Right atrium auricular region (tissue), 2 donors: ENCODE results near the gene DYNC1LI1. TPM values are rescaled to one million over a fixed set of nuclear protein-coding genes. Genes with fewer than 3 reads are reported as not detected.

Source experiments
- DNase-seq: peaks from one replicate; pipeline ENCODE4 v3.0.0-alpha.2; 2019; ENCODE audit warnings: low spot score
- H3K27ac ChIP-seq, 2 donors: fragments of 200-600 bp; sonication (generic); 1 replicate in 1 of 2; 2 replicates in 1 of 2; pipeline ENCODE4 v1.5.1; 2016 to 2019
- H3K27me3 ChIP-seq, 2 donors: fragments of 200-600 bp; sonication (generic); one replicate each; pipeline versions ENCODE4 v1.5.1 to v1.6.0; 2017 to 2019
- H3K36me3 ChIP-seq: fragments of 200-600 bp; sonication (generic); one replicate; pipeline ENCODE4 v1.5.1; 2016
- H3K4me1 ChIP-seq, 2 donors: fragments of 200-600 bp; sonication (generic); one replicate each; pipeline versions ENCODE4 v1.5.1 to v1.6.0; 2017 to 2019
- H3K4me3 ChIP-seq, 2 donors: fragments of 200-600 bp; sonication (generic); 1 replicate in 1 of 2; 2 replicates in 1 of 2; pipeline ENCODE4 v1.5.1; 2017 to 2019; ENCODE audit warnings: mild to moderate bottlenecking in 1 of 2, moderate library complexity in 1 of 2
- H3K9me3 ChIP-seq, 2 donors: fragments of 200-600 bp; sonication (generic); one replicate each; pipeline ENCODE4 v1.5.1; 2019
- CTCF ChIP-seq, 2 donors: fragments of 200-600 bp; sonication (generic); IDR thresholded peaks; one replicate each; pipeline ENCODE4 v1.5.1; 2019; ENCODE audit warnings: antibody characterized with exemption in 2 of 2
- total RNA-seq, 2 donors: library from RNA; depleted of rRNA; stranded (reverse); fragments of >200 nt; gene quantifications; one replicate each; pipeline ENCODE4 v1.1.0, GENCODE V29; 2016

DYNC1LI1 gene
- total RNA-seq, 2 donors from 2014 or later, result 36.6 to 39.7 TPM

GRCh38 chr3:32495609-32496008 is 75.0 kb downstream of the DYNC1LI1 start:
- no peak overlapping the region for H3K27ac ChIP-seq
- no peaks in the 10 kb centered on the region for H3K36me3 ChIP-seq
- peaks cover 0 to 22% of the 10 kb centered on the region in 2 donors for H3K4me1 ChIP-seq
- H3K9me3 ChIP-seq, result no peaks in the 10 kb centered on the region
- H3K27me3 ChIP-seq, result no peaks in the 10 kb centered on the region
- DNase-seq, result no peak
- no peak for TF ChIP-seq CTCF (IDR thresholded peaks at IDR 0.05)
- H3K4me3 ChIP-seq, result no peak overlapping the region

- H3K36me3 ChIP-seq, result no peaks in the 10 kb centered on the region
- H3K27me3 ChIP-seq, result no peaks in the 10 kb centered on the region
- DNase-seq, result no peak
- TF ChIP-seq CTCF (IDR thresholded peaks at IDR 0.05), result no peak
- no peaks in the 10 kb centered on the region for H3K9me3 ChIP-seq
- H3K27ac ChIP-seq, result no peak overlapping the region
- H3K4me1 ChIP-seq, result peaks cover 0 to 20% of the 10 kb centered on the region in 2 donors
- H3K4me3 ChIP-seq, result no peak overlapping the region
Measured at GRCh38 chr3:32495085-32495484, 75.6 kb downstream of the DYNC1LI1 start.

- no peak for TF ChIP-seq CTCF (IDR thresholded peaks at IDR 0.05)
- peaks cover 0 to 20% of the 10 kb centered on the region in 2 donors for H3K4me1 ChIP-seq
- DNase-seq, result no peak
- no peak overlapping the region for H3K4me3 ChIP-seq
- H3K27me3 ChIP-seq, result no peaks in the 10 kb centered on the region
- H3K36me3 ChIP-seq, result no peaks in the 10 kb centered on the region
- no peaks in the 10 kb centered on the region for H3K9me3 ChIP-seq
- no peak overlapping the region for H3K27ac ChIP-seq
Measured at GRCh38 chr3:32493437-32494414, 76.9 kb downstream of the DYNC1LI1 start.

- Histone ChIP-seq H3K9me3 (no peaks in the 10 kb centered on the region), H3K4me3 (no peak overlapping the region), H3K27me3 (no peaks in the 10 kb centered on the region), H3K4me1 (peaks cover 0 to 20% of the 10 kb centered on the region in 2 donors), H3K27ac (no peak overlapping the region), H3K36me3 (no peaks in the 10 kb centered on the region)
- TF ChIP-seq CTCF (IDR thresholded peaks at IDR 0.05), result no peak
- DNase-seq, result no peak
Measured at GRCh38 chr3:32492684-32493436, 77.8 kb downstream of the DYNC1LI1 start.

GRCh38 chr3:32488474-32489008 is 82.1 kb downstream of the DYNC1LI1 start:
- H3K4me1 ChIP-seq, result peaks cover 0 to 6% of the 10 kb centered on the region in 2 donors
- no peak overlapping the region for H3K4me3 ChIP-seq
- no peak for DNase-seq
- TF ChIP-seq CTCF (IDR thresholded peaks at IDR 0.05), result no peak
- H3K36me3 ChIP-seq, result peaks cover 12% of the 10 kb centered on the region
- H3K27ac ChIP-seq, result no peak overlapping the region
- no peaks in the 10 kb centered on the region for H3K27me3 ChIP-seq
- H3K9me3 ChIP-seq, result no peaks in the 10 kb centered on the region
